GM23338 (cell line): ENCODE data around the gene GYS2.

Experiments used
- CREB1 ChIP-seq: fragments of 250-450 bp; sonication (Bioruptor Pico); IDR thresholded peaks from 2 replicates; pipeline ENCODE4 v1.5.0; 2020; ENCODE audit warnings: low read depth, mild to moderate bottlenecking, moderate library complexity
- EZH2 ChIP-seq: fragments of 200-600 bp; sonication (generic); IDR thresholded peaks from one replicate; pipeline ENCODE4 v1.8.0; 2017; ENCODE audit warnings: antibody characterized with exemption, mild to moderate bottlenecking, low read depth; ENCODE audit not compliant: unreplicated experiment
- EZH2phosphoT487 ChIP-seq: fragments of 200-600 bp; sonication (generic); IDR thresholded peaks from one replicate; pipeline ENCODE4 v1.8.1; 2018; ENCODE audit warnings: antibody characterized with exemption; ENCODE audit not compliant: unreplicated experiment
- JUNB ChIP-seq: IDR thresholded peaks from one replicate; pipeline ENCODE4 v1.6.1; 2016; ENCODE audit warnings: antibody characterized with exemption; ENCODE audit not compliant: unreplicated experiment
- POLR2AphosphoS5 ChIP-seq: IDR thresholded peaks from 2 replicates; pipeline ENCODE4 v1.6.1; 2016; ENCODE audit warnings: antibody characterized with exemption, low read depth
- REST ChIP-seq: IDR thresholded peaks from one replicate; pipeline ENCODE4 v1.6.1; 2018; ENCODE audit warnings: antibody characterized with exemption; ENCODE audit not compliant: unreplicated experiment
- ZNF114 ChIP-seq: fragments of 250-450 bp; sonication (Bioruptor Pico); IDR thresholded peaks from 2 replicates; pipeline ENCODE4 v1.5.0; 2020; ENCODE audit warnings: mild to moderate bottlenecking, moderate library complexity
- ZNF331 ChIP-seq: fragments of 250-450 bp; sonication (Bioruptor Pico); IDR thresholded peaks from 2 replicates; pipeline ENCODE4 v1.5.0; 2020; ENCODE audit warnings: low read depth, mild to moderate bottlenecking, moderate library complexity
- TF ChIP-seq, protein P1 (sequence below), 2 experiments: fragments of 200-600 bp in 1 of 2; sonication (generic) in 1 of 2; conservative IDR thresholded peaks; 2 replicates each; pipeline versions ENCODE4 v1.5.1 to v1.6.1; 2016 to 2017; ENCODE audit warnings: antibody characterized with exemption in 2 of 2, low read depth in 2 of 2, mild to moderate bottlenecking in 2 of 2, moderate library complexity in 1 of 2
- TF ChIP-seq, protein P2 (sequence below): fragments of 250-450 bp; sonication (Bioruptor Pico); IDR thresholded peaks from 2 replicates; pipeline ENCODE4 v1.5.0; 2020; ENCODE audit warnings: mild to moderate bottlenecking, moderate library complexity

GRCh38 chr12:21499765-21500164 is 104.9 kb downstream of the GYS2 start:
- no peak for TF ChIP-seq CREB1 (CRISPR knock-in tag)
- TF ChIP-seq, protein P1, sequence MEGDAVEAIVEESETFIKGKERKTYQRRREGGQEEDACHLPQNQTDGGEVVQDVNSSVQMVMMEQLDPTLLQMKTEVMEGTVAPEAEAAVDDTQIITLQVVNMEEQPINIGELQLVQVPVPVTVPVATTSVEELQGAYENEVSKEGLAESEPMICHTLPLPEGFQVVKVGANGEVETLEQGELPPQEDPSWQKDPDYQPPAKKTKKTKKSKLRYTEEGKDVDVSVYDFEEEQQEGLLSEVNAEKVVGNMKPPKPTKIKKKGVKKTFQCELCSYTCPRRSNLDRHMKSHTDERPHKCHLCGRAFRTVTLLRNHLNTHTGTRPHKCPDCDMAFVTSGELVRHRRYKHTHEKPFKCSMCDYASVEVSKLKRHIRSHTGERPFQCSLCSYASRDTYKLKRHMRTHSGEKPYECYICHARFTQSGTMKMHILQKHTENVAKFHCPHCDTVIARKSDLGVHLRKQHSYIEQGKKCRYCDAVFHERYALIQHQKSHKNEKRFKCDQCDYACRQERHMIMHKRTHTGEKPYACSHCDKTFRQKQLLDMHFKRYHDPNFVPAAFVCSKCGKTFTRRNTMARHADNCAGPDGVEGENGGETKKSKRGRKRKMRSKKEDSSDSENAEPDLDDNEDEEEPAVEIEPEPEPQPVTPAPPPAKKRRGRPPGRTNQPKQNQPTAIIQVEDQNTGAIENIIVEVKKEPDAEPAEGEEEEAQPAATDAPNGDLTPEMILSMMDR (conservative IDR thresholded peaks at IDR 0.05; ENCODE audit: low read depth in 2 of 2): no peak
- no peak for TF ChIP-seq EZH2
- TF ChIP-seq ZNF331: no peak
- no peak for TF ChIP-seq EZH2phosphoT487
- no peak for TF ChIP-seq POLR2AphosphoS5
- no peak for TF ChIP-seq REST
- no peak for TF ChIP-seq ZNF114
- TF ChIP-seq, protein P2, sequence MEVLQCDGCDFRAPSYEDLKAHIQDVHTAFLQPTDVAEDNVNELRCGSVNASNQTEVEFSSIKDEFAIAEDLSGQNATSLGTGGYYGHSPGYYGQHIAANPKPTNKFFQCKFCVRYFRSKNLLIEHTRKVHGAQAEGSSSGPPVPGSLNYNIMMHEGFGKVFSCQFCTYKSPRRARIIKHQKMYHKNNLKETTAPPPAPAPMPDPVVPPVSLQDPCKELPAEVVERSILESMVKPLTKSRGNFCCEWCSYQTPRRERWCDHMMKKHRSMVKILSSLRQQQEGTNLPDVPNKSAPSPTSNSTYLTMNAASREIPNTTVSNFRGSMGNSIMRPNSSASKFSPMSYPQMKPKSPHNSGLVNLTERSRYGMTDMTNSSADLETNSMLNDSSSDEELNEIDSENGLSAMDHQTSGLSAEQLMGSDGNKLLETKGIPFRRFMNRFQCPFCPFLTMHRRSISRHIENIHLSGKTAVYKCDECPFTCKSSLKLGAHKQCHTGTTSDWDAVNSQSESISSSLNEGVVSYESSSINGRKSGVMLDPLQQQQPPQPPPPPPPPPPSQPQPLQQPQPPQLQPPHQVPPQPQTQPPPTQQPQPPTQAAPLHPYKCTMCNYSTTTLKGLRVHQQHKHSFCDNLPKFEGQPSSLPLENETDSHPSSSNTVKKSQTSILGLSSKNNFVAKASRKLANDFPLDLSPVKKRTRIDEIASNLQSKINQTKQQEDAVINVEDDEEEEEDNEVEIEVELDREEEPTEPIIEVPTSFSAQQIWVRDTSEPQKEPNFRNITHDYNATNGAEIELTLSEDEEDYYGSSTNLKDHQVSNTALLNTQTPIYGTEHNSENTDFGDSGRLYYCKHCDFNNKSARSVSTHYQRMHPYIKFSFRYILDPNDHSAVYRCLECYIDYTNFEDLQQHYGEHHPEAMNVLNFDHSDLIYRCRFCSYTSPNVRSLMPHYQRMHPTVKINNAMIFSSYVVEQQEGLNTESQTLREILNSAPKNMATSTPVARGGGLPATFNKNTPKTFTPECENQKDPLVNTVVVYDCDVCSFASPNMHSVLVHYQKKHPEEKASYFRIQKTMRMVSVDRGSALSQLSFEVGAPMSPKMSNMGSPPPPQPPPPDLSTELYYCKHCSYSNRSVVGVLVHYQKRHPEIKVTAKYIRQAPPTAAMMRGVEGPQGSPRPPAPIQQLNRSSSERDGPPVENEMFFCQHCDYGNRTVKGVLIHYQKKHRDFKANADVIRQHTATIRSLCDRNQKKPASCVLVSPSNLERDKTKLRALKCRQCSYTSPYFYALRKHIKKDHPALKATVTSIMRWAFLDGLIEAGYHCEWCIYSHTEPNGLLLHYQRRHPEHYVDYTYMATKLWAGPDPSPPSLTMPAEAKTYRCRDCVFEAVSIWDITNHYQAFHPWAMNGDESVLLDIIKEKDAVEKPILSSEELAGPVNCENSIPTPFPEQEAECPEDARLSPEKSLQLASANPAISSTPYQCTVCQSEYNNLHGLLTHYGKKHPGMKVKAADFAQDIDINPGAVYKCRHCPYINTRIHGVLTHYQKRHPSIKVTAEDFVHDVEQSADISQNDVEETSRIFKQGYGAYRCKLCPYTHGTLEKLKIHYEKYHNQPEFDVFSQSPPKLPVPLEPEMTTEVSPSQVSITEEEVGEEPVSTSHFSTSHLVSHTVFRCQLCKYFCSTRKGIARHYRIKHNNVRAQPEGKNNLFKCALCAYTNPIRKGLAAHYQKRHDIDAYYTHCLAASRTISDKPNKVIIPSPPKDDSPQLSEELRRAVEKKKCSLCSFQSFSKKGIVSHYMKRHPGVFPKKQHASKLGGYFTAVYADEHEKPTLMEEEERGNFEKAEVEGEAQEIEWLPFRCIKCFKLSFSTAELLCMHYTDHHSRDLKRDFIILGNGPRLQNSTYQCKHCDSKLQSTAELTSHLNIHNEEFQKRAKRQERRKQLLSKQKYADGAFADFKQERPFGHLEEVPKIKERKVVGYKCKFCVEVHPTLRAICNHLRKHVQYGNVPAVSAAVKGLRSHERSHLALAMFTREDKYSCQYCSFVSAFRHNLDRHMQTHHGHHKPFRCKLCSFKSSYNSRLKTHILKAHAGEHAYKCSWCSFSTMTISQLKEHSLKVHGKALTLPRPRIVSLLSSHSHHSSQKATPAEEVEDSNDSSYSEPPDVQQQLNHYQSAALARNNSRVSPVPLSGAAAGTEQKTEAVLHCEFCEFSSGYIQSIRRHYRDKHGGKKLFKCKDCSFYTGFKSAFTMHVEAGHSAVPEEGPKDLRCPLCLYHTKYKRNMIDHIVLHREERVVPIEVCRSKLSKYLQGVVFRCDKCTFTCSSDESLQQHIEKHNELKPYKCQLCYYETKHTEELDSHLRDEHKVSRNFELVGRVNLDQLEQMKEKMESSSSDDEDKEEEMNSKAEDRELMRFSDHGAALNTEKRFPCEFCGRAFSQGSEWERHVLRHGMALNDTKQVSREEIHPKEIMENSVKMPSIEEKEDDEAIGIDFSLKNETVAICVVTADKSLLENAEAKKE (CRISPR knock-in tag): no peak
- no peak for TF ChIP-seq JUNB
